IPS DF 6.9 (cell line): ENCODE data around the gene EVPL.

Source experiments
- DNase-seq: peaks from one replicate; pipeline ENCODE4 v3.0.0-alpha.2; 2013; ENCODE audit warnings: low read depth, low spot score
- H3K27ac ChIP-seq: one replicate; pipeline ENCODE4 v1.5.1; 2013; ENCODE audit warnings: low read length, control low read depth
- H3K27me3 ChIP-seq: 2 replicates; pipeline ENCODE4 v1.6.1; 2013; ENCODE audit warnings: mild to moderate bottlenecking, low read length; ENCODE audit not compliant: control insufficient read depth, insufficient read depth
- H3K36me3 ChIP-seq: 2 replicates; pipeline ENCODE4 v1.6.1; 2013; ENCODE audit warnings: low read length; ENCODE audit not compliant: control insufficient read depth, insufficient read depth
- H3K4me1 ChIP-seq: 2 replicates; pipeline ENCODE4 v1.6.1; 2013; ENCODE audit warnings: low read length; ENCODE audit not compliant: control insufficient read depth, insufficient read depth
- H3K4me3 ChIP-seq: 2 replicates; pipeline ENCODE4 v1.5.1; 2013; ENCODE audit warnings: mild to moderate bottlenecking, low read length
- H3K9me3 ChIP-seq: 2 replicates; pipeline ENCODE4 v1.6.1; 2013; ENCODE audit warnings: low read length, inconsistent platforms; ENCODE audit not compliant: control insufficient read depth, insufficient read depth
- WGBS: extraction: QIAGEN DNeasy Blood & Tissue Kit; methylation state at CpG from one replicate; pipeline ENCODE4 v1.1.7; 2013; ENCODE audit warnings: mixed read lengths, missing lambda C conversion rate; ENCODE audit not compliant: insufficient read length, insufficient coverage; 5-methylcytosine and 5-hydroxymethylcytosine counted together

The EVPL gene

DNA sequence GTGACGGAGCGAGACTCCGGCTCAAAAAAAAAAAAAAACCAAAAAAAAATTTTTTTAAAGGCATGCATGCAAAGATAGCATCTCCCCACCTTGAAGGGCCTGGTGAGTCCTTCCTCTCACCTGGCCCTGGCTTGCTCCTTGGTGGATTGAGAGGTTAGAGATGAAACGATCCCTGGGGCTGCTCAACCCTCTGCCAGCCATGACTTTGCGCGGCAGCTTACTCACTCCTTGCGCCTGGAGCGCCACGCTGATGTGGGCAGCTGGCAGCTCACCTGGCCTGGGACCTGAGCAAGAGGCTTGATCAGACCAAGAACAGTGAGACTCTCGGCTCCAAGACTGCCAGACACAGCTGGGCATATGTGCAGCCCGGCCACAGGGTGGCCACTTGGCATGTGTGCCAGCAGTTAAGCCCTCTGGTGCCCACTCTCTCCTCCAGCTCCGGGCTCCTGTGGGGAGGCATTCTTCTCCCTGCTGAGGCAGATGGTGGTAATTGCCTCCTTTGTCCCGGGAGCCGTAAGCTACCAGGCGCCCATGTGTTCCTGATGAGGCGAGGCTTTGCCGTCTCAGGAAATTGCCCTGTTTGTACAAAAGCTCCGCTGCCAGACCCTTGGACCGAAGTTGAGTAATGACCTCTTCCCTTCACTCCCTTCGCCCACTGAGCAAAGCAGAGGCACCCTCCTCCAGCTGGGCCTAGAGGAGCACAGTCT is 5.1 kb upstream of the EVPL start:
- no peak for DNase-seq
- Histone ChIP-seq H3K36me3 (no peaks in the 10 kb centered on the region), H3K27me3 (no peaks in the 10 kb centered on the region), H3K9me3 (no peaks in the 10 kb centered on the region), H3K27ac (no peak overlapping the region), H3K4me1 (0 out of 2 replicates have a peak, but pooled peaks cover 1% of the 10 kb centered on the region), H3K4me3 (no peak overlapping the region)
- WGBS = no CpG with 5 or more reads among the region's 20 CpGs

DNA sequence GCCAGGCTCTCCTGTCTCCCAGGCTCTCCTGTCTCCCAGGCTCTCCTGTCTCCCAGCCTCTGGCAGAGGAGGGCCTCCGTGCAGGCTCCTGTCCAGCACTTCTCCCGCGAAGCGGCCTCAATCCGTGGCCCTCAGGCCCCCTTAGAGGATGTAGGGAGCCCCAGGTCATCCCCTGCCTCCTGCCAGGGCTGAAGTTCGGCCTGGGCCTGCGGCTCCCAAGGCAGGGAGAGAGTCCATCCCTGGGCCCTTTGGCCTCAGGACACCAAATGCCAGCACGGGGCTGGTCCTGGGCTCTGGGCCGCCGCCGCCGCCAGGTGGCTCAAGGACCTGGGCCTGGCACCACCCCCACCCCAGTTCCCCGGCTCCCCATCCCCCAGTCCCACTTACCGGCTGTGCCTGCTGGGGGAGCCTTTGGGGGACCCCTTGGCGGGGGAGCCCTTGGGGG is 370 bp downstream of the EVPL start:
- WGBS = no CpG with 5 or more reads among the region's 15 CpGs
- no peak for DNase-seq
- no peak overlapping the region for H3K4me3 ChIP-seq
- H3K4me1 ChIP-seq = 0 out of 2 replicates have a peak, but pooled peaks cover 1% of the 10 kb centered on the region
- no peak overlapping the region for H3K27ac ChIP-seq
- H3K27me3 ChIP-seq = no peaks in the 10 kb centered on the region
- no peaks in the 10 kb centered on the region for H3K36me3 ChIP-seq
- no peaks in the 10 kb centered on the region for H3K9me3 ChIP-seq

DNA sequence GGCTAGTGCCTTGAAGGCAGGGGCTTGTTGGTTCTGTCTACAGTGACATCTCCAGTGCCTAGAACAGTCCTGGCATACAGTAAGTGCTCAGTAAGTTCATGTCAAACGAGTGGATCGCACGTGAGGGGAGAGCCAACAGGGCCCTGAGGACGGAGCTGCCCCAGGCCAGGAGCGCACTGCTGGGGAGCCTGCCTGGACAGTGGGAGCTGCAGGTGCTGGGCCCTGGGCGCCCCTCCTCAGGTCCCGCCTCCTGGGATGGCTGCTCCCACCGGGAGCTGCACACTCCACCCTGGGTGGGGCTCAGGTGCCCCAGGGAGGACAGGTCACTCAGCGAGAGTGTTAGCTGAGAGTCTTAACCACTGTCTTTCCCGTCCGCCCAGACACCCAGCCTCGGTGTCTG is 1.8 kb downstream of the EVPL start:
- H3K36me3 ChIP-seq = no peaks in the 10 kb centered on the region
- H3K27ac ChIP-seq = no peak overlapping the region
- no CpG with 5 or more reads among the region's 12 CpGs for WGBS
- 0 out of 2 replicates have a peak, but pooled peaks cover 1% of the 10 kb centered on the region for H3K4me1 ChIP-seq
- no peak overlapping the region for H3K4me3 ChIP-seq
- no peak for DNase-seq
- H3K9me3 ChIP-seq = no peaks in the 10 kb centered on the region
- no peaks in the 10 kb centered on the region for H3K27me3 ChIP-seq

DNA sequence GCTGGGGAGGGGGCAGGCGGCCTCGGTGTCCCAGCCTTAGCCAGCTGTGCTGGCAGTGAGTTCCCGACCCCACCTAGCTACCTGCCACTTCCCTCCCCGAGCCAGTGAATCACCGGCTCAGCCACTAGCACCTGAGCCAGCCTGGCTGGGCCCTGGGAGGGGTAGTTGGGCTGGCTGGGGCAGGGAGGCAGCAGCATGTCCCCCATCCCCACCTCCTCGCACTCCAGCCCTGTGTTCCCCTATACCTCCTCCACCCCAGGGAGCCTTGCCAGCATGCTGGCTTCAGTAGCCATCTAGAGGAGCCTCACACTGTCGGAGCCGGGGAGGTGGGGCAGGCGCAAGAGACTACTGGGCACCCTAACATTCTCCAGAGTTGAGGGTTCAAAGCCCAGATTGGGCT is 2.8 kb downstream of the EVPL start:
- H3K9me3 ChIP-seq = no peaks in the 10 kb centered on the region
- no CpG with 5 or more reads among the region's 9 CpGs for WGBS
- H3K4me1 ChIP-seq = 0 out of 2 replicates have a peak, but pooled peaks cover 1% of the 10 kb centered on the region
- H3K27me3 ChIP-seq = no peaks in the 10 kb centered on the region
- H3K4me3 ChIP-seq = no peak overlapping the region; the same call in 1 of the 2 replicates
- DNase-seq = no peak
- H3K36me3 ChIP-seq = no peaks in the 10 kb centered on the region
- no peak overlapping the region for H3K27ac ChIP-seq

DNA sequence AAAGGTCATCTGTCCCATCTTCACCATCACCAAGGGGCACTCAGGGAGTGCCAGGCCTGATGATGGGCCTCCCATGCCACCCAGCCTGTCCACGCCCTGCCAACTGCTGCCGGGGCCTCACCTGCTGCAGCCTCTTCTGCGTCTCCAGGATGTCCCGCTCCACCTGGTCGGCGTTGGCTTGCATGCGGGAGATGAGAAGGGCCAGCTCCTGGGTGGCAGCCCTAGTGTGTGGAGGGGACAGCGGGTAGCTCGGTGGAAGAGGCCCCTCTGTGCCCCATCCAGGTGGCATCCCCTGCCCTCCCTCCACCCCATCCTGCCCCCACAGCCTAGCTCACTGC is 3.2 kb downstream of the EVPL start:
- no CpG with 5 or more reads among the region's 9 CpGs for WGBS
- DNase-seq = no peak
- no peaks in the 10 kb centered on the region for H3K36me3 ChIP-seq
- no peak overlapping the region for H3K4me3 ChIP-seq
- H3K9me3 ChIP-seq = no peaks in the 10 kb centered on the region
- no peak overlapping the region for H3K27ac ChIP-seq
- no peaks in the 10 kb centered on the region for H3K27me3 ChIP-seq
- 0 out of 2 replicates have a peak, but pooled peaks cover 1% of the 10 kb centered on the region for H3K4me1 ChIP-seq

DNA sequence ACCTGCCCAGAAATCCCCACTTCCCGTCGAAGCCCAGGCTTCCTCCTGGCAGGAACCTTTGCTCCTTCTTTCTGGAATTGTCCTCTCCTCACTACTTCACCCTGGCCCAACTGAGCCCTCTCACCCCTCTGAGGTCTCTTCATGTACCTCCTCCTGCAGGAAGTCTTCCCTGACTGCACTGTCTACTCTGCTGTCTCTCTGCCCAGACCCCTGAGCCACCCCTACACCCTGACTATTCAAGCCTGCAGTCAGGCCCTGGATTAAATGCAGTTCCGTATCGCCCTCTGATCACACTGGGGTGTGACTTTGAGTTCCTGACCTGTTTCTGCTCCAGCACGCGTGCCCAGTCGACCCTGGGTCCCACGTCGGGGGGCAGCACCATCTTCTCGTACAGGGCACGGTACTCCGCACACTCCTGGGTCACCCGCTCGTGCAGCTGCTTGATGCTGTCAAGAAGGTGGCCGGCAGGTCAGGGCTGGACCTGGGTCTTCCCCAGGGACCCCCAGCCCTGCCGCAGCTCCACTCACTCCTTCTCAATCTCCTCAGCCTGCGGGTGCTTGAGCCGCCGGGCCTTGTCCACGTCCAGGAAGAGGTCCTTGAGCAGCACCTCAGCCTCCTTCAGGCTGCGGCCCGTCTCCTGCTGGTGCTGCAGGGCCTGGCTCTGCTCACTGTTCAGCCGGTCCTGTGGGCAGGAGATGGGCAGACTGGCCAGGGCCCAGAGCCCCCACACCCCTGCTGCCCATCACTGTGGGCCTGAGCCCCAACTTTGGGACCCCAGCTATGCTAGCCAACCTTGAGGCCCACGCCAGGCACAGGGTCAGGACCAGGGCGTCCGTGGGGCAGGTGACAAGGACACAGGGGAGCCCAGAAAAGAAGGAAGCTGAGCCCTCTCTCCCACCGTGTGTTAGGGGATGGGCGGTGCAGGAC is 3.9 kb downstream of the EVPL start:
- no peak overlapping the region for H3K27ac ChIP-seq
- no peak overlapping the region for H3K4me3 ChIP-seq
- WGBS = no CpG with 5 or more reads among the region's 28 CpGs

DNA sequence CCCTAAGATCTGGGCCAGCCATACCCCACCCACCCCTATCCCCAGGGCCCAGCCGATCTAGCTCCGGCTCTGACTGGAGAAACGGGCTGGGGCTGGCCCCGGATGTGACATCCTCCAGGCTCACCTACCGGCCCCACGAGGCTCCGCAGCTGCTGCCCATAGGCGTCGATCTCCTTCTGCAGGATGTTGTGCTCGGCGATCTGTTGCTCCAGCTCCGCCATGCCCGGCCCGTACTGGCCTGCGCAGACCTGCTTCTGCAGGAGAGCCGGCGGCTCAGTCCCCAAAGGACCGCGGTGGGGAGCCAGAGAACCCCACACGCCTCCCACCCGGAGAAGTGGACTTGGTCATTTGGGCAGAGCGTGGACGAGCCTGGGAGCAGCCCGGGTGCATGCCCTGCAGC is 4.8 kb downstream of the EVPL start:
- no peak for DNase-seq
- H3K27ac ChIP-seq = no peak overlapping the region
- no peak overlapping the region for H3K4me3 ChIP-seq
- no peaks in the 10 kb centered on the region for H3K4me1 ChIP-seq
- H3K36me3 ChIP-seq = no peaks in the 10 kb centered on the region
- no peaks in the 10 kb centered on the region for H3K27me3 ChIP-seq
- no peaks in the 10 kb centered on the region for H3K9me3 ChIP-seq
- WGBS = no CpG with 5 or more reads among the region's 24 CpGs

More for the DNA sequence above, 3.9 kb downstream of the EVPL start:
- no peaks in the 10 kb centered on the region for H3K36me3 ChIP-seq
- DNase-seq = no peak
- H3K4me1 ChIP-seq = no peaks in the 10 kb centered on the region
- H3K27me3 ChIP-seq = no peaks in the 10 kb centered on the region
- no peaks in the 10 kb centered on the region for H3K9me3 ChIP-seq

DNA sequence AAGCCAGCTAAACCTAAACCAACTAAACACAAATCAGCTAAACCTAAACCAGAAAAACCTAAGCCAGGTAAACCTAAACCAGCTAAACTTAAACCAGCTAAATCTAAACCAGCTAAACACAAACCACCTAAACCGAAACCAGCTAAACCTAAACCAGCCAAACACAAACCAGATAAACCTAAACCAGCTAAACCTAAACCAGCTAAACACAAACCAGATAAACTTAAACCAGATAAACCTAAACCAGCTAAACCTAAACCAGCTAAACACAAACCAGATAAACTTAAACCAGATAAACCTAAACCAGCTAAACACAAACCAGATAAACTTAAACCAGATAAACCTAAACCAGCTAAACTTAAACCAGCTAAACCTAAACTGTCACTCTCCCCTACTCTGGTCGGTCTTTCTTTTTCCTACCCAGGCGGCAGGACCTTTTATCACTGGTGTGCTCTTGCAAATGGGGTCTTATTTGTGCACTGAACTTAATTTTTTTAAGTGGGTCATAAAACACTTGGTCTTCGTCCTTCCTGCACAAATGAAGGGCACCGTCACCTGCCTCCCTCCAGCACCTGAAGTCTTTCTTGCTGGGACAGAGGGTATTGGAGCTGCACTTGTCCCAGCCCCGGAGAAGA is 7.2 kb downstream of the EVPL start:
- H3K36me3 ChIP-seq = no peaks in the 10 kb centered on the region
- H3K4me1 ChIP-seq = no peaks in the 10 kb centered on the region
- H3K27me3 ChIP-seq = no peaks in the 10 kb centered on the region
- H3K27ac ChIP-seq = no peak overlapping the region
- H3K9me3 ChIP-seq = no peaks in the 10 kb centered on the region
- 100% methylated on average over 1 of the region's 6 CpGs for WGBS
- DNase-seq = no peak
- H3K4me3 ChIP-seq = no peak overlapping the region

DNA sequence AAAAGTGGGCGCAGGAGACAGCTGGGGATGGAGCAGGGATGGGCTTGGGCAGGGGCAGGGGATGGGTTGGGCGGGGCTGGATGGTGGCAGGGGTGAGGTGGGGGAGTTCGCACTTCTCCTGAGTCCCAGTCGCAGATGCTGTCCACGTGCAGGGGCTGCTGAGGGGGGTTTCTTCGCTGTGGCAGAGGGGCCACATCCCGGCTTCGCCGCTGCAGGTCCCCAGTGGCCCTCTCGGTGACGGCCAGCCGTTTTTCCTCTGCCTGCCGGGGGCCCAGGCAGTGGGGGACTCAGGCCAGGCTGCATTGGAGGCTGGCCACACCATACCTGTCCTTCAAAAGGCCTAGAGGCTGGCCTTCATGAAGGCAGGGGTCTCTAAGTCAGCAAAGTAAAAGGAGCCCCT is 8.3 kb downstream of the EVPL start:
- no peaks in the 10 kb centered on the region for H3K36me3 ChIP-seq
- no peak overlapping the region for H3K27ac ChIP-seq
- WGBS = no CpG with 5 or more reads among the region's 13 CpGs
- H3K4me1 ChIP-seq = no peaks in the 10 kb centered on the region; the same call in 1 of the 2 replicates
- H3K27me3 ChIP-seq = no peaks in the 10 kb centered on the region
- DNase-seq = no peak
- H3K9me3 ChIP-seq = no peaks in the 10 kb centered on the region
- no peak overlapping the region for H3K4me3 ChIP-seq

DNA sequence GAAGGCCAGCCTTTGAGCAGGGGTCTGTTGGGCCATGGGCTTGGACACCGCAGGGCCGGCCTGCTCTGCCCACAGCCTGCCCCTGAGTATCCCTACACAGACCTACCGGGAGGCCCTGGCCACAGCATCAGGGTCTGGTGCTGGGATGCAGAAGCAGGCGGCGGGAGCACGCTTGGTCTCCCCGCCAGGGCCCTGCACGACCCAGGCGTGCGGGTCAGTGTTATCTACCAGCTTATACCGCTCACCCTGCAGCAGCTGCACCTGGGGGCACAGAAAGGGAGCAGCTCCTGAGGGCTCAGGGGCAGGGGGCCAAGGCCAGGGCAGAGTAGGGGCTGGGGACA is 8.8 kb downstream of the EVPL start:
- H3K4me1 ChIP-seq = no peaks in the 10 kb centered on the region; the same call in 1 of the 2 replicates
- no peaks in the 10 kb centered on the region for H3K9me3 ChIP-seq
- no peak for DNase-seq
- no peak overlapping the region for H3K27ac ChIP-seq
- WGBS = no CpG with 5 or more reads among the region's 11 CpGs
- H3K4me3 ChIP-seq = no peak overlapping the region
- H3K27me3 ChIP-seq = no peaks in the 10 kb centered on the region
- H3K36me3 ChIP-seq = no peaks in the 10 kb centered on the region
